ENCODE data around the gene USP16. TPM values are rescaled to one million over a fixed set of nuclear protein-coding genes. Genes with fewer than 3 reads are reported as not detected.
A peak's percentile ranks its signal among the peaks of the same experiment; 100 is the strongest.

Gene USP16
- total and polyA plus RNA-seq, 2 of the 13 experiments (the other 11 are each of a cell fraction or from before 2014, with no cell fraction given) = 16.5 to 46.9 TPM

DNA sequence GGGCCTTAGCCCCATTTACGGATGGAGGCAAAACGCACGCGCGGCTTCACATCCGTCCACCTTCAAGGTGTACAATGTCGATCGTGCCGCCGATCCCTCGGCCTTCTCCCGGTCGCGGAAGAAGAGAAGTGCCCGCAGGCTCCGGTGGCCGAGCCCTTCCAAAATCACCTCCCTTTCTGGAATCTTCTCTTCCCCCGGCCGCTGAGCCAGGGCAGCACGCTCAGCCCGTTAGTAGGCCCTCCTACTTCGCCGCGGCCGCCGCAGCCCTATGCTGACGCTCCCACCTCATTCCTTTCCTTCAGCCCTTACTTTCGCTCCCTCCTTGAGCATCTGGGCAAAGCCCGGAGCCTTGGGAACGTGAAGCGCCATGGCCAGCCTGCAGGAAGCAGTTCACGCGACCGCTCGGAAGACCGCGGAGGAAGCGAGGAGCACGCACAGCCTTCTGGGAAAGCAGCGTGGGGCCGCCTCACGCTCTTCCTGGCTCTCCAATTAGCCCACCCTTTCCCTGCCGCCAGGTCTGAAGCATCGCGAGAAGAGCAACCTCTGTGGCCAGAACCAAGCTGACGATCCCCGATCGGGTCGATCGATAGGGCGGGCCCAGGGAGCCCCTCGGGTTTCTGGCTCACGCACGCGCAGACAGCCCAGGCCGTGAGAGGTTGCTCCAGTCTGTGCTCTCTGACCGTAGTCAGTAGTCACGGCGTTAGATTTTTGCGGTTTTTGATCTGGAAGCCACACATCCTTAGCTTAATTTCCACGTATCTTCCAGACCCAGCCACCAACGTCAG lies 48.9 kb downstream of the USP16 start, which contains the start of gene CCT8 (continued):
- TF ChIP-seq, protein P1, sequence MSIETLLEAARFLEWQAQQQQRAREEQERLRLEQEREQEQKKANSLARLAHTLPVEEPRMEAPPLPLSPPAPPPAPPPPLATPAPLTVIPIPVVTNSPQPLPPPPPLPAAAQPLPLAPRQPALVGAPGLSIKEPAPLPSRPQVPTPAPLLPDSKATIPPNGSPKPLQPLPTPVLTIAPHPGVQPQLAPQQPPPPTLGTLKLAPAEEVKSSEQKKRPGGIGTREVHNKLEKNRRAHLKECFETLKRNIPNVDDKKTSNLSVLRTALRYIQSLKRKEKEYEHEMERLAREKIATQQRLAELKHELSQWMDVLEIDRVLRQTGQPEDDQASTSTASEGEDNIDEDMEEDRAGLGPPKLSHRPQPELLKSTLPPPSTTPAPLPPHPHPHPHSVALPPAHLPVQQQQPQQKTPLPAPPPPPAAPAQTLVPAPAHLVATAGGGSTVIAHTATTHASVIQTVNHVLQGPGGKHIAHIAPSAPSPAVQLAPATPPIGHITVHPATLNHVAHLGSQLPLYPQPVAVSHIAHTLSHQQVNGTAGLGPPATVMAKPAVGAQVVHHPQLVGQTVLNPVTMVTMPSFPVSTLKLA (IDR thresholded peaks at IDR 0.05) = peak; percentile 65
- no peak for TF ChIP-seq ADNP (CRISPR knock-in tag; IDR thresholded peaks at IDR 0.05)
- TF ChIP-seq ZNF12 (CRISPR knock-in tag; IDR thresholded peaks at IDR 0.05) = peak; percentile 45; the same call in 1 of the 2 replicates
- TF ChIP-seq ZBTB8A (CRISPR knock-in tag; IDR thresholded peaks at IDR 0.05; ENCODE audit: borderline replicate concordance, low read depth) = no peak
- TF ChIP-seq ZNF792 (CRISPR knock-in tag; IDR thresholded peaks at IDR 0.05) = peak; percentile 74; the same call in 1 of the 2 replicates
- TF ChIP-seq KLF9 (CRISPR knock-in tag; IDR thresholded peaks at IDR 0.05; ENCODE audit: low read depth) = no peak
- TF ChIP-seq ZBTB20 (CRISPR knock-in tag; IDR thresholded peaks at IDR 0.05; ENCODE audit: borderline replicate concordance, low read depth) = peak; percentile 71; the same call in 1 of the 2 replicates
- peak; percentile 72; the same call in 1 of the 2 replicates for TF ChIP-seq NKX3-1 (CRISPR knock-in tag; IDR thresholded peaks at IDR 0.05)
- TF ChIP-seq MTA1 (CRISPR knock-in tag; IDR thresholded peaks at IDR 0.05; ENCODE audit: borderline replicate concordance) = 0 out of 2 replicates have a peak, but pooled peaks have one; percentile 53
- no peak; the same call in 1 of the 2 replicates for TF ChIP-seq ZFP1 (CRISPR knock-in tag; IDR thresholded peaks at IDR 0.05)
- TF ChIP-seq KDM6A (CRISPR knock-in tag; IDR thresholded peaks at IDR 0.05; ENCODE audit: low read depth) = no peak
- TF ChIP-seq, protein P2, sequence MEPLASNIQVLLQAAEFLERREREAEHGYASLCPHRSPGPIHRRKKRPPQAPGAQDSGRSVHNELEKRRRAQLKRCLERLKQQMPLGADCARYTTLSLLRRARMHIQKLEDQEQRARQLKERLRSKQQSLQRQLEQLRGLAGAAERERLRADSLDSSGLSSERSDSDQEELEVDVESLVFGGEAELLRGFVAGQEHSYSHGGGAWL (CRISPR knock-in tag; IDR thresholded peaks at IDR 0.05) = peak; percentile 84
- peak; percentile 91 for TF ChIP-seq SALL1 (CRISPR knock-in tag; IDR thresholded peaks at IDR 0.05)
- no peak for TF ChIP-seq SSRP1 (CRISPR knock-in tag; IDR thresholded peaks at IDR 0.05)
- TF ChIP-seq CCAR2 (optimal IDR thresholded peaks at IDR 0.05; ENCODE audit: low read depth, low read length) = no peak
- TF ChIP-seq FOXM1 (CRISPR knock-in tag; IDR thresholded peaks at IDR 0.05) = 0 out of 2 replicates have a peak, but pooled peaks have one; percentile 31
- peak; percentile 88 for TF ChIP-seq MAX (IDR thresholded peaks at IDR 0.05)
- TF ChIP-seq ZNF790 (CRISPR knock-in tag; IDR thresholded peaks at IDR 0.05; ENCODE audit: borderline replicate concordance) = peak; percentile 50; the same call in 1 of the 2 replicates
- peak; percentile 75 for TF ChIP-seq CBFB (CRISPR knock-in tag; IDR thresholded peaks at IDR 0.05)
- no peak for TF ChIP-seq CENPX (CRISPR knock-in tag; IDR thresholded peaks at IDR 0.05)
- peak; percentile 73; the same call in 1 of the 2 replicates for TF ChIP-seq POLR2AphosphoS2 (IDR thresholded peaks at IDR 0.05; ENCODE audit: low read depth, low read length)
- 0 out of 2 replicates have a peak, but pooled peaks have one; percentile 62 for TF ChIP-seq BRCA1 (CRISPR knock-in tag; IDR thresholded peaks at IDR 0.05)
- TF ChIP-seq, protein P3, sequence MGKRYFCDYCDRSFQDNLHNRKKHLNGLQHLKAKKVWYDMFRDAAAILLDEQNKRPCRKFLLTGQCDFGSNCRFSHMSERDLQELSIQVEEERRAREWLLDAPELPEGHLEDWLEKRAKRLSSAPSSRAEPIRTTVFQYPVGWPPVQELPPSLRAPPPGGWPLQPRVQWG (CRISPR knock-in tag; IDR thresholded peaks at IDR 0.05; ENCODE audit: borderline replicate concordance, low read depth) = no peak
- TF ChIP-seq ZNF615 (CRISPR knock-in tag; IDR thresholded peaks at IDR 0.05; ENCODE audit: borderline replicate concordance) = no peak
- peak; percentile 94 for TF ChIP-seq KAT8 (CRISPR knock-in tag; IDR thresholded peaks at IDR 0.05)
- TF ChIP-seq ZNF772 (CRISPR knock-in tag; IDR thresholded peaks at IDR 0.05) = peak; percentile 73
- no peak for TF ChIP-seq PAF1 (CRISPR knock-in tag; IDR thresholded peaks at IDR 0.05)
- no peak for TF ChIP-seq ZNF512 (CRISPR knock-in tag; IDR thresholded peaks at IDR 0.05)
- TF ChIP-seq HNRNPL (IDR thresholded peaks at IDR 0.05; ENCODE audit: low read depth, low read length) = peak; percentile 54; the same call in 1 of the 2 replicates

Measured in HepG2 (cell line).